GM21515 (cell line): Measurements from ENCODE around the gene TRPM2.
"Not testable (repeated sequence)": the region's sequence is repeated elsewhere in the genome, so short reads cannot be mapped to it uniquely, and the experiment has no call there.

Experiments
- ATAC-seq: cut with Tn5 transposase; IDR thresholded peaks from one replicate; pipeline ENCODE4 v1.9.1; 2021; ENCODE audit not compliant: unreplicated experiment

Gene TRPM2

DNA sequence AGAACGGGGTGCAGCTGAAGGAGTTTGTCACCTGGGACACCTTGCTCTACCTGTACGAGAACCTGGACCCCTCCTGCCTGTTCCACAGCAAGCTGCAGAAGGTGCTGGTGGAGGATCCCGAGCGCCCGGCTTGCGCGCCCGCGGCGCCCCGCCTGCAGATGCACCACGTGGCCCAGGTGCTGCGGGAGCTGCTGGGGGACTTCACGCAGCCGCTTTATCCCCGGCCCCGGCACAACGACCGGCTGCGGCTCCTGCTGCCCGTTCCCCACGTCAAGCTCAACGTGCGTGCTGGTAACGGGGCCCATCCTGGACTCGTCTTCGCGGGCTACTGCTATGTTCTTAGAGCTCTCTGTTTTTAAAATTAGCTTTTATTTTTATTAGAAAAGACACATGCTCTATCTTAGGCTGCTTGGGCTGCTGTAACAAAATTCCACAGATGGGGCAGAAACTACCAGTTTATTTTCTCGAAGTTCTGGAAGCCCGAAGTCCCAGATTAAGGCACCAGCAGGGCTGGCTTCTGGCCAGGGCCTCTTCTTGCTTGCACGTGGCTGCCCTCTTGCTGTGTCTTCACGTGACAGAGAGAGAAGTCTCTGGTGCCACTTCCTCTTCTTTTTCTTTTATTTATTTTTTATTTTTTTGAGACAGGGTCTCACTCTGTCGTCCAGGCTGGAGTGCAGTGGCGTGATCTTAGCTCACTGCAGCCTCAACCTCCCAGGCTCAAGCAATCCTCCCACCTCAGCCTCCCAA lies 38.1 kb downstream of the TRPM2 start:
- no peak for ATAC-seq

GRCh38 chr21:44392185-44392584 lies 38.8 kb downstream of the TRPM2 start:
- ATAC-seq, result no peak

DNA sequence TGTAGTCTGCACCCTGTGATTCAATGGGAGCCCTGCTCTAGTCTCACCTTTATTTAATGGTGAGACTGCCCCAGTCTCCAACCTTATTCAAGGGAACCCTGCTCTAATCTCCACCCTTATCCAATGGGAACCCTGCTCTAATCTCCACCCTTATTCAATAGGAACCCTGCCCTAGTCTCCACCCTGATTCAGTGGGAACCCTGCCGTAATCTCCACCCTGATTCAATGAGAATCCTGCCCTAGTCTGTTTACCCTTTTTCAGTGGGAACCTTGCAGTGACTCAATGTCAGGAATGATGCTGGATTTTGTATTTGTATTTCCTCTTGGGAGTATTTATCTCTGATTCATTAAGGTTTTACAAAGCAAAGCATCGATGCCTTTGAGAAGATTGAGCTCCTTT lies 39.5 kb downstream of the TRPM2 start:
- no peak for ATAC-seq

- ATAC-seq, result no peak
Observed at GRCh38 chr21:44394733-44395132, 41.3 kb downstream of the TRPM2 start.

DNA sequence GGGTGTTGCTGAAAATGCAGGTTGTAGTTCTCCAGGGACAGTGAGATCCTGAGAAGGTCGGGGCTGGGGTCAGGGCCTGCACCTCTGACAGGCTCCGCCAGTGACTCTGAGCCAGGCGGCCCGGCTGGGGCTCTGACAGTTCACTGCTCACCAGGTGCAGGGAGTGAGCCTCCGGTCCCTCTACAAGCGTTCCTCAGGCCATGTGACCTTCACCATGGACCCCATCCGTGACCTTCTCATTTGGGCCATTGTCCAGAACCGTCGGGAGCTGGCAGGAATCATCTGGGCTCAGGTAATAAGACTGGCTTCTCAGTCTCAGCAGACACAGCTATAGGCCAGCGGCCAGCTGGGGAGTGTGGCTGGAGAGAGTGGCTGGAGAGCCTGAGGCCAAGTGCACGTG lies 41.8 kb downstream of the TRPM2 start:
- no peak for ATAC-seq

DNA sequence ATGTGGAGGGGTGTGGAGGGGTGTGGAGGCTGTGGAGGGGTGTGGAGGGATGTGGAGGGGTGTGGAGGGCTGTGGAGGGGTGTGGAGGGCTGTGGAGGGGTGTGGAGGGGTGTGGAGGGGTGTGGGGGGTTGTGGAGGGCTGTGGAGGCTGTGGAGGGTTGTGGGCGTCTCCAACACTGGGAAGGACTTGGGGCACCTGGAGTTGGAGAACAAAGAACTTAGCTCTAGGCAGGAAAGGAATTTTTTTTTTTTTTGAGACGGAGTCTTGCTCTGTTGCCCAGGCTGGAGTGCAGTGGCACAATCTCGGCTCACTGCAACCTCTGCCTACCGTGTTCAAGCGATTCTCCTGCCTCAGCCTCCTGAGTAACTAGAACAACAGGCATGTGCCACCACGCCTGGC lies 43.4 kb downstream of the TRPM2 start:
- ATAC-seq, result not testable (repeated sequence)

GRCh38 chr21:44397431-44398031 lies 44.1 kb downstream of the TRPM2 start:
- no peak for ATAC-seq

- no peak for ATAC-seq
Observed at GRCh38 chr21:44398499-44398898, 45.1 kb downstream of the TRPM2 start.

GRCh38 chr21:44399151-44399954 lies 45.9 kb downstream of the TRPM2 start:
- ATAC-seq, result no peak

- ATAC-seq, result no peak
Observed at GRCh38 chr21:44399955-44400790, 46.8 kb downstream of the TRPM2 start.

DNA sequence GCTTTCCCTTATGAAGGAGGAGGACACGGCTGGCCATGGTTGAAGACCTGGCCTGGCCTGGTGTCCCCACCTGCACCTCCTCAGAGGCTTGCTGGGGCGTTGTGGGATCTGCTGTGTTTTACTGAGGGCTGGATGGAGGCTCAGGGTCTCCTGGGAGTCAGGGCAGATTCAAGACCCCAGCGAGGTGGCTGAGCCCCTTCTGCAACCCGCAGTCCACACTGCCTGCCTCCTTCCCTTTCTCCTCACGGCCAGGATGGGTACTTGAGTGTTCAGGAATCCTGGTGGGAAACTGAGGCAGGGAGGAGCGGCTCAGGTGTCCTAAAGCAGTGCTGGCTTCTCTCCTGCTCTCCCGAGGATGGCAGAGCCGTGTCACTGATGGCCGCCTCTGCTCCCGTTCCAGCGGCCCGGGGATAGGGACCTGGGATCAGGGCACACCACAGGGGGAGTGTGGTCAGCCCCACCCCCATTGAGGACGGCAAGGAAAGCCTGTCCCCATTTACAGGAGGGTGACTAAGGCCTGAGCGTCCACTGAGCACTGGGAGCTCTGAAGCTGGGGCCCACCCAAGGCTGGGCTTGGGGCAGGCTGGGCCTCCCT lies 47.5 kb downstream of the TRPM2 start:
- ATAC-seq, result no peak

GRCh38 chr21:44401386-44402160 lies 48.2 kb downstream of the TRPM2 start:
- ATAC-seq, result no peak

DNA sequence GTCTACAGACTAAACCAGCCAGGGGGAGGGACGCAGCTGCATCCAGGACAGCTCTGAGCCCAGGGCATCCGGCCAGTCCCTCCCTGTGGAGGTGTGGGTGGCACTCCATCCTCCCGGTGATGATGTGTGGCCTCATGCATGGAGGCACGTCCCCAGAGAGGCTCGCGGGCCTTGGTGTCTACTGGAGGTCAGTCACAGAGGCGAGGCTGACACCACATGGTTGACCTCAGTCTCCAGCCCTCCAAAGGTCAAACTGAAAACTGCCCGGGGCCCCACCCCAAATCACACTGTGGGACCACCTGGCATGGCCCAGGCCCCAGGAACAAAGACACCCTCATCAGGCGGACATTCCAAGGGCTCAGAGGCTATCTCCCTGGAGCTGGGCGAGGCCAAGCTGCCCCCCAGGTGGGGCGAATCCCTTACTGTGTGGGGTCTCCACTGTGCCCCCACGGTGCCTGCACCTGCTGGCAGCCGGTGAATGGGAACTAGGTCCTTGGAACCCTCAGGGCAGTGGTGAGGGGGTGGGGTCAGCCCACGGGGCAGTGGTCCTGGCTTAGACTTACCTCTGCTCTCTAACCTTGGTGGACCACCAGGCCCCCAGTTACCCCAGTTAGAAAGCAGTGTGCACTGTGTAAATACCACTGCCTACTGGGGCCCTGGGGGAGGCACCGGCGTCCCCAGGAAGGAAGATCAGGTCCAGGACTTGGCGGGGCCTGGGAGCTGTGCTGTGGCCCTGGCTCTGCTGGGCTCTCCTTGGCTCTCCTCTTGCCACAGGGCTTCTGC lies 49.1 kb downstream of the TRPM2 start:
- no peak for ATAC-seq

DNA sequence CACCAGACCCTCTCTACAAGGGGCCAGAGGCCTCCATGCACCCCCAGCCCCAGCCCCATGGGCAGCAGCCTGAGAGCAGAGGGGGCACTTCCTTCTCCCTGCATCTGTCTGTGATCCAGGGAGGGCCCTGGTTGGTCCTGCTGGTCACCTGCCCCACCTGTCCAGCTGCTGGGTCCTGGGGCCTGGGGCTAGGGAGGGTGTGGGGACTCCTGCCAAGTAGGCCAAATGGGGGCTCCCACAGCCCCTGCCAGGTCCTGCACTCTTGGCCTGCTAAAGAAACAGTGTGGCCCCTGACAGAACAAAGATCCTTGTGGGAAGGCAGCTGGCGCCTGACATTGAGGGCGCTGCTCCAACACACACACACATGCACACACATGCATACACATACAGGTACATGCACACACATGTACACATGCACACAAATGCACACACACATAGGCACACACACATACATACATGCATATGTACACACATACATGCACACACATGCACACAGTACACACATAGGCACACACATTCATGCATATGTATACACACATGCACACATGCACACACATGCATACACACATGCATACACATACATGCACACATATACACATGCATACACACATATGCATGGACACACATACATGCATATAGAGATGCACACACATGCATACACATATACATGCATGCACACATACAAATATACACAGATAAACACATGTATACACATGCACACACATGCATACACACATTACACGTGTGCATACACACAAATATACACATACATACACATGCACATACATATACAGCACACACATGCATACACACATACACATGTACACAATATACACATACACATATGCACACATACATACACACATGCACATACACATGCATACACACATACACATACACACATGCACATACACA lies 49.9 kb downstream of the TRPM2 start:
- no peak for ATAC-seq

- ATAC-seq, result not testable (repeated sequence)
Observed at GRCh38 chr21:44404482-44404881, 51.1 kb downstream of the TRPM2 start.

GRCh38 chr21:44405091-44405947 lies 51.9 kb downstream of the TRPM2 start:
- no peak for ATAC-seq
